CD4-positive, alpha-beta T cell (primary cell): ENCODE measurements around the gene ZNF439. TPM values are rescaled to one million over a fixed set of nuclear protein-coding genes. Genes with fewer than 3 reads are reported as not detected.
"Not testable (repeated sequence)": the region's sequence is repeated elsewhere in the genome, so short reads cannot be mapped to it uniquely, and the experiment has no call there.

Source experiments
- ATAC-seq: fragments of 200-7000 bp; cut with Tn5 transposase; one replicate; pipeline ENCODE4 v1.10.0; 2022; ENCODE audit warnings: mild to moderate bottlenecking; ENCODE audit not compliant: poor library complexity
- CTCF ChIA-PET: fragments of 350-600 bp; sonication (Branson Sonifier 250); formaldehyde crosslinking; loops from one replicate; lab custom pipeline; 2021; ENCODE audit warnings: antibody characterized with exemption, inconsistent platforms; lab: Charles Lee
- POLR2A ChIA-PET: fragments of 350-600 bp; sonication (Branson Sonifier 250); formaldehyde crosslinking; loops from one replicate; lab custom pipeline; 2021; ENCODE audit warnings: antibody characterized with exemption, inconsistent platforms; lab: Charles Lee
- DNase-seq, 14 experiments: peaks; one replicate each; pipeline ENCODE4 v3.0.0-alpha.2; 2013 to 2020; ENCODE audit warnings: mixed read lengths in 2 of 14
- H3K27ac ChIP-seq, 2 donors: one replicate each; pipeline versions ENCODE4 v1.5.1 to v1.7.0; 2013; ENCODE audit warnings: low read length in 2 of 2, low read depth in 1 of 2, mild to moderate bottlenecking in 1 of 2
- H3K27me3 ChIP-seq, 2 experiments: 1 replicate in 1 of 2; 2 replicates in 1 of 2; pipeline versions ENCODE4 v1.6.1 to v1.7.0; 2013; ENCODE audit warnings: low read length in 2 of 2, control low read depth in 1 of 2, mild to moderate bottlenecking in 1 of 2, moderate library complexity in 1 of 2; ENCODE audit not compliant: insufficient read depth in 2 of 2, control insufficient read depth in 1 of 2
- H3K36me3 ChIP-seq: one replicate; pipeline ENCODE4 v1.6.1; 2013; ENCODE audit warnings: low read length, control low read depth; ENCODE audit not compliant: insufficient read depth
- H3K4me1 ChIP-seq: one replicate; pipeline ENCODE4 v1.6.1; 2013; ENCODE audit warnings: low read length, control low read depth; ENCODE audit not compliant: insufficient read depth
- H3K4me3 ChIP-seq: one replicate; pipeline ENCODE4 v1.5.1; 2013; ENCODE audit warnings: mild to moderate bottlenecking, low read length, moderate library complexity
- H3K9me3 ChIP-seq, 2 experiments: 1 replicate in 1 of 2; 2 replicates in 1 of 2; pipeline versions ENCODE4 v1.6.1 to v1.7.0; 2013; ENCODE audit warnings: low read length in 2 of 2, mild to moderate bottlenecking in 2 of 2, control low read depth in 1 of 2, moderate library complexity in 1 of 2; ENCODE audit not compliant: control insufficient read depth in 1 of 2, insufficient read depth in 1 of 2
- H3K27ac Mint-ChIP-seq: one replicate; pipeline ENCODE4 v1.8.0; 2020; ENCODE audit warnings: mixed read lengths
- H3K27me3 Mint-ChIP-seq: one replicate; pipeline ENCODE4 v1.8.0; 2021; ENCODE audit warnings: mixed read lengths
- H3K36me3 Mint-ChIP-seq: one replicate; pipeline ENCODE4 v1.8.0; 2021; ENCODE audit warnings: low read depth, mixed read lengths
- H3K4me1 Mint-ChIP-seq: one replicate; pipeline ENCODE4 v1.8.0; 2021; ENCODE audit warnings: low read depth, mixed read lengths
- H3K4me3 Mint-ChIP-seq: one replicate; pipeline ENCODE4 v1.8.0; 2020; ENCODE audit warnings: mild to moderate bottlenecking, mixed read lengths
- H3K9me3 Mint-ChIP-seq: one replicate; pipeline ENCODE4 v1.8.0; 2020; ENCODE audit warnings: mixed read lengths
- intact Hi-C, 2 experiments: fragments of 100-400 bp; cut with DNase I in 1 of 2; cut with micrococcal nuclease in 1 of 2; formaldehyde crosslinking; loops; one replicate each; pipeline versions ENCODE4 v1.15.1 to v1.9.0; 2023 to 2025; cut with DNase I, micrococcal nuclease
- total RNA-seq, 174 experiments: library from RNA in 2 of 174; stranded (reverse) in 2 of 174; gene quantifications; one replicate each; pipeline ENCODE4 v1.2.3 and lab custom pipeline; 2021 to 2026
- TF ChIP-seq, protein P1 (sequence below): fragments of 200-600 bp; IDR thresholded peaks from one replicate; pipeline ENCODE4 v1.8.0; 2022; ENCODE audit warnings: antibody characterized with exemption, mild to moderate bottlenecking

ZNF439 gene
- total RNA-seq, 2 experiments from 2014 or later = 6.3 to 6.6 TPM

DNA sequence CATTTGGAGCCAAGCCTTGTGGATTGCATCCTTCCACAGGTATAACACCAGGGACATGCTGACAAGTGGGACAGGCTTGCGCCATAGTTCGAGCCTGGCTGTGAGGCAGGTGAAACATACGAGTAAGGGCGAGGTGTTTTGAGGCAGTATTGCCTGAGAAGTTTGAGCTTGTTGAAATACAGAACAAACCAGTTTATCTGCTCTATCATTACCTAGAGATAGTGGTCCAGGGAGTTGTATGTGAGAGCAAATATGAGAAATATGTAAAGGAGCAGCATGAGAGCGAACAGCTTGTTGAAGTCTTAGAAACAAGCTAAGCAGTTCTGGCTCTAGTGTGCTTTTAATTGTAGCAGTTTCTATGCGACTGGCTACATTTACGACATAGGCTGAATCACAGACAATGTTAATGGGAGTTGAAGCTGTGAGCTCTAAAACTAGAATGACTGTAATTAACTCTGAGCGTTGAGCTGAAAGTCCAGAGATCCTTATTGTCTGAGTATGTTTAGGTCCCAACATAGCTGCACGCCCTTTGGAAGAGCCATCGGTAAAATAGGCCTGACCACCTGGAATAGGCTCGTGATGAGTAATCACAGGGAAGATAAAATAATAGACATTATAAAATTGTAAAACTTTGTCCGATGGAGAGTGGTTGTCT lies 8.2 kb downstream of the ZNF439 start:
- no peaks in the 10 kb centered on the region for H3K4me1 ChIP-seq
- intact Hi-C loops = no loop called here
- peaks cover 8% of the 10 kb centered on the region for H3K36me3 ChIP-seq
- Mint-ChIP-seq H3K27me3 (no peaks in the 10 kb centered on the region), H3K4me3 (no peak overlapping the region), H3K36me3 (peaks cover 87% of the 10 kb centered on the region), H3K4me1 (peaks cover 4% of the 10 kb centered on the region), H3K27ac (no peak overlapping the region), H3K9me3 (peaks cover 26% of the 10 kb centered on the region)
- DNase-seq = no peak
- H3K27ac ChIP-seq = no peak overlapping the region
- POLR2A ChIA-PET = no interaction called here
- H3K27me3 ChIP-seq = no peaks in the 10 kb centered on the region
- H3K4me3 ChIP-seq = no peak overlapping the region
- TF ChIP-seq, protein P1, sequence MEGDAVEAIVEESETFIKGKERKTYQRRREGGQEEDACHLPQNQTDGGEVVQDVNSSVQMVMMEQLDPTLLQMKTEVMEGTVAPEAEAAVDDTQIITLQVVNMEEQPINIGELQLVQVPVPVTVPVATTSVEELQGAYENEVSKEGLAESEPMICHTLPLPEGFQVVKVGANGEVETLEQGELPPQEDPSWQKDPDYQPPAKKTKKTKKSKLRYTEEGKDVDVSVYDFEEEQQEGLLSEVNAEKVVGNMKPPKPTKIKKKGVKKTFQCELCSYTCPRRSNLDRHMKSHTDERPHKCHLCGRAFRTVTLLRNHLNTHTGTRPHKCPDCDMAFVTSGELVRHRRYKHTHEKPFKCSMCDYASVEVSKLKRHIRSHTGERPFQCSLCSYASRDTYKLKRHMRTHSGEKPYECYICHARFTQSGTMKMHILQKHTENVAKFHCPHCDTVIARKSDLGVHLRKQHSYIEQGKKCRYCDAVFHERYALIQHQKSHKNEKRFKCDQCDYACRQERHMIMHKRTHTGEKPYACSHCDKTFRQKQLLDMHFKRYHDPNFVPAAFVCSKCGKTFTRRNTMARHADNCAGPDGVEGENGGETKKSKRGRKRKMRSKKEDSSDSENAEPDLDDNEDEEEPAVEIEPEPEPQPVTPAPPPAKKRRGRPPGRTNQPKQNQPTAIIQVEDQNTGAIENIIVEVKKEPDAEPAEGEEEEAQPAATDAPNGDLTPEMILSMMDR = no peak
- CTCF ChIA-PET = interaction anchor here (1.0 kb wide), 1 partner anchor 108 kb away, joined by 3 read pairs; the partner anchor contains the start of gene ZNF763
- no peak for ATAC-seq
- peaks cover 41 to 72% of the 10 kb centered on the region in 2 experiments for H3K9me3 ChIP-seq

DNA sequence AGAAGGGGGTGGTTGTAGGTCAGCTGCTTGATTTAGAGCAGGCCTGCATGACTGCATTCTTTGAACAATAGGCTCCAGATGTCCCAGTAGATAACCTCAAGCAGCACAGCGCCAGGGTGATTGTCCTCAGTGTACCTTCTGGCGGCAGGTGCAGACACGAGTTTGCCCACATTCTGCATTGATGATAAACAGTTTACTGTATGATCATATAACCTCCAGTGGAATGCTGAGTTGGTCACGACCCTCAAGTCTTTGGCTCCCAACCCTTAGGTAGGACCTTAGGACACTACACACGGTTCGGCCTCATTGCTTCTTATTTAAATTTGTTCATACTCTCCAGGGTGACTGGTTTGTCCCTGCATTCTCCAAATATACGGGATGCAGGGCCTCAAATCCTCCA lies 12.2 kb downstream of the ZNF439 start:
- DNase-seq (no peak), ATAC-seq (no peak)
- peaks cover 48 to 84% of the 10 kb centered on the region in 2 experiments for H3K9me3 ChIP-seq
- Mint-ChIP-seq H3K27me3 (no peaks in the 10 kb centered on the region), H3K36me3 (peaks cover 97% of the 10 kb centered on the region), H3K9me3 (peaks cover 29% of the 10 kb centered on the region), H3K27ac (no peak overlapping the region), H3K4me3 (no peak overlapping the region), H3K4me1 (peaks cover 4% of the 10 kb centered on the region)
- intact Hi-C loops = no loop called here
- CTCF ChIA-PET = no interaction called here
- no peaks in the 10 kb centered on the region for H3K4me1 ChIP-seq
- TF ChIP-seq, protein P1 = no peak
- no peak overlapping the region for H3K27ac ChIP-seq
- no peaks in the 10 kb centered on the region for H3K27me3 ChIP-seq
- POLR2A ChIA-PET = no interaction called here
- peaks cover 2% of the 10 kb centered on the region for H3K36me3 ChIP-seq
- H3K4me3 ChIP-seq = no peak overlapping the region

DNA sequence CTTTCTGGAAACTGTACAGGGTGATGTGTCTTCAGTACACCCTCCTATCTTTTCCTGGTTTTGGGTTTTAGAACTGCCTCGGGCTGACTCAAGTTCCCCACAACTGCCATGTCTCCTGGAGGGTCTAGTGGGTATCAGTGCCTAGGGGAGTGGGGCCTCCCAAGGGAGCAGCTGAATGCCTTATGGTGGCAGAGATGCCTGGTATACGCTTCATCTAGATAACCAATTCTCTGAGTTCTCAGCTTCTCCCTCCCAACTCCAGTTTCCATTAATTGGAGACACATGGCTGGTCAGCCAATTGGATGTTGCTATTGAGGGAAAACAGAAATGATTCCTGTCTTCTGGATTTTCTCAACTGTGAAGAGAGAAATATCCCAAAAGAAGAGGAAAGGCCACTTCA lies 12.8 kb downstream of the ZNF439 start:
- ATAC-seq = no peak
- intact Hi-C loops = no loop called here

DNA sequence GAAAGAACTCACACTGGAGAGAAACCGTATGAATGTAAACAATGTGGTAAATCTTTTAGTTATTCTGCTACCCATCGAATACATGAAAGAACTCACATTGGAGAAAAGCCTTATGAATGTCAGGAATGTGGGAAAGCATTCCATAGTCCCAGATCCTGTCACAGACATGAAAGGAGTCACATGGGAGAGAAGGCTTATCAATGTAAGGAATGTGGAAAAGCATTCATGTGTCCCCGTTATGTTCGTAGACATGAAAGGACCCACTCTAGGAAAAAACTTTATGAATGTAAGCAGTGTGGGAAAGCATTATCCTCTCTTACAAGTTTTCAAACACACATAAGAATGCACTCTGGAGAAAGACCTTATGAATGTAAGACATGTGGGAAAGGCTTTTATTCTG lies 19.2 kb downstream of the ZNF439 start:
- peaks cover 54 to 77% of the 10 kb centered on the region in 2 experiments for H3K9me3 ChIP-seq
- H3K27ac Mint-ChIP-seq, ATAC-seq, H3K4me1 ChIP-seq, H3K4me1 Mint-ChIP-seq, H3K27me3 ChIP-seq, intact Hi-C loops, H3K4me3 Mint-ChIP-seq, POLR2A ChIA-PET, H3K27ac ChIP-seq, CTCF ChIA-PET, H3K27me3 Mint-ChIP-seq, DNase-seq, H3K4me3 ChIP-seq: not testable (repeated sequence)
- peaks cover 28% of the 10 kb centered on the region for H3K36me3 ChIP-seq
- peaks cover 36% of the 10 kb centered on the region for H3K9me3 Mint-ChIP-seq
- H3K36me3 Mint-ChIP-seq = peaks cover 89% of the 10 kb centered on the region

More for the DNA sequence above, 12.8 kb downstream of the ZNF439 start:
- H3K4me3 Mint-ChIP-seq = no peak overlapping the region
- no peak overlapping the region for H3K4me3 ChIP-seq
- ChIA-PET CTCF (no interaction called here), POLR2A (no interaction called here)
- no peak overlapping the region for H3K27ac ChIP-seq
- H3K9me3 ChIP-seq = peaks cover 48 to 85% of the 10 kb centered on the region in 2 experiments
- no peaks in the 10 kb centered on the region for H3K27me3 ChIP-seq
- no peak overlapping the region for H3K27ac Mint-ChIP-seq
- peaks cover 4% of the 10 kb centered on the region for H3K4me1 Mint-ChIP-seq
- TF ChIP-seq, protein P1 = no peak
- peaks cover 30% of the 10 kb centered on the region for H3K9me3 Mint-ChIP-seq
- no peaks in the 10 kb centered on the region for H3K4me1 ChIP-seq
- DNase-seq = no peak
- H3K36me3 Mint-ChIP-seq = peaks cover 97% of the 10 kb centered on the region
- H3K36me3 ChIP-seq = peaks cover 8% of the 10 kb centered on the region
- no peaks in the 10 kb centered on the region for H3K27me3 Mint-ChIP-seq
